Loucy (cell line): Measurements from ENCODE around the gene ZNF598.

Source experiments
- H2AFZ ChIP-seq: fragments of 200-600 bp; sonication (generic); 2 replicates; pipeline ENCODE4 v1.6.0; 2016; ENCODE audit warnings: antibody characterized with exemption, mild to moderate bottlenecking, low read length, moderate library complexity
- H3F3A ChIP-seq: fragments of 200-600 bp; 2 replicates; pipeline ENCODE4 v1.6.0; 2016; ENCODE audit warnings: antibody characterized with exemption, low read depth, mild to moderate bottlenecking
- H3K27me3 ChIP-seq: fragments of 200-600 bp; sonication (generic); 2 replicates; pipeline ENCODE4 v1.6.1; 2014; ENCODE audit warnings: low read length, mild to moderate bottlenecking; ENCODE audit not compliant: insufficient read depth, poor library complexity, severe bottlenecking
- H3K36me3 ChIP-seq: fragments of 200-600 bp; sonication (generic); 2 replicates; pipeline ENCODE4 v1.6.1; 2016; ENCODE audit warnings: low read length; ENCODE audit not compliant: insufficient read depth
- H3K4me1 ChIP-seq: fragments of 200-600 bp; sonication (generic); 2 replicates; pipeline ENCODE4 v1.5.1; 2014; ENCODE audit warnings: low read length, mild to moderate bottlenecking; ENCODE audit not compliant: insufficient read depth, poor library complexity, severe bottlenecking
- H3K4me2 ChIP-seq: fragments of 200-600 bp; sonication (generic); 2 replicates; pipeline ENCODE4 v1.6.0; 2014; ENCODE audit warnings: antibody characterized with exemption, low read length, low read depth, mild to moderate bottlenecking; ENCODE audit not compliant: poor library complexity, severe bottlenecking
- H3K4me3 ChIP-seq: fragments of 200-600 bp; sonication (generic); 2 replicates; pipeline ENCODE4 v1.5.1; 2014; ENCODE audit warnings: low read length, mild to moderate bottlenecking, mixed read lengths; ENCODE audit not compliant: poor library complexity, severe bottlenecking
- H3K79me2 ChIP-seq: fragments of 200-600 bp; sonication (generic); 2 replicates; pipeline ENCODE4 v1.6.1; 2014; ENCODE audit warnings: low read length; ENCODE audit not compliant: insufficient read depth
- H3K9ac ChIP-seq: fragments of 200-600 bp; sonication (generic); 2 replicates; pipeline ENCODE4 v1.6.0; 2014; ENCODE audit warnings: mild to moderate bottlenecking, low read depth, low read length, moderate library complexity; ENCODE audit not compliant: poor library complexity, severe bottlenecking
- H3K9me2 ChIP-seq: fragments of 200-600 bp; sonication (generic); replicated peaks from 2 replicates; pipeline ENCODE4 v1.6.1; 2016; ENCODE audit warnings: low read depth, low read length, mixed read lengths
- H3K9me3 ChIP-seq: fragments of 200-600 bp; sonication (generic); 2 replicates; pipeline ENCODE4 v1.6.1; 2014; ENCODE audit warnings: mild to moderate bottlenecking, antibody characterized with exemption, low read length, low read depth; ENCODE audit not compliant: insufficient read depth
- H4K20me1 ChIP-seq: fragments of 200-600 bp; sonication (generic); 2 replicates; pipeline ENCODE4 v1.6.0; 2014; ENCODE audit warnings: antibody characterized with exemption, low read length, mild to moderate bottlenecking; ENCODE audit not compliant: insufficient read depth, poor library complexity, severe bottlenecking
- EZH2phosphoT487 ChIP-seq: fragments of 200-600 bp; IDR thresholded peaks from 2 replicates; pipeline ENCODE4 v1.6.1; 2018; ENCODE audit warnings: antibody characterized with exemption, mild to moderate bottlenecking, moderate library complexity, borderline replicate concordance
- TF ChIP-seq, protein P1 (sequence below): fragments of 200-600 bp; sonication (generic); conservative IDR thresholded peaks from 2 replicates; pipeline ENCODE4 v1.5.1; 2014; ENCODE audit warnings: mild to moderate bottlenecking, antibody characterized with exemption, low read length

Gene ZNF598

DNA sequence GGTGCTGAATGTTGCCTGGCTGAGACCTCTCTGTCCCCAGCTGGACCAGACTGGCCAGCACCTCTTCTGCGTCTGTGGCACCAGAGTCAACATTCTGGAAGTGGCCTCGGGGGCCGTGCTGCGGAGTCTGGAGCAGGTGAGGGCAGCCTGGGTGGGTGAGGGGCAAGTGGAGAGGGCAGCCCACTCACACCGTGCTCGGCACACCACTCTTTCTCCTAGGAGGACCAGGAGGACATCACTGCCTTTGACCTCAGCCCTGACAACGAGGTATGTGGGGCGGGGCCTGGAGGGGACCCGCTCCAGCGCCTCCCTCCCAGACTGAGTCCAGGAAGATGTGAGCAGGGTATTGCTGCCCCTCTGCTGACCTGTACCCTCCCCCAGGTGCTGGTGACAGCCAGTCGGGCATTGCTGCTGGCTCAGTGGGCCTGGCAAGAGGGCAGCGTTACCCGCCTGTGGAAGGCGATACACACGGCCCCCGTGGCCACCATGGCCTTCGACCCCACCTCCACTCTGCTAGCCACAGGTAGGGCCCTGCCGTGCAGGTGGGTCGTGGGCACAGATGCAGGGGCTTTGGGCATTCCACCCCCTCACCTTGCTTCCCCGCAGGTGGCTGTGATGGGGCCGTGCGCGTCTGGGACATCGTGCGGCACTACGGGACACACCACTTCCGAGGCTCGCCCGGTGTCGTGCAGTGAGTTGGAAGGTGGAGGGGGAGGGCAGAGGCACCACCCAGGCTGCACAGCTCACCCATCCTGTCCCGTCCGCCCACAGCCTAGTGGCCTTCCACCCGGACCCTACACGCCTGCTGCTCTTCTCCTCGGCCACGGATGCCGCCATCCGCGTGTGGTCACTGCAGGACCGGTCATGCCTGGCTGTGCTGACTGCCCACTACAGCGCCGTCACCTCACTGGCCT, 35.2 kb downstream of the ZNF598 start:
- Histone ChIP-seq H4K20me1 (no peaks in the 10 kb centered on the region), H3K9ac (no peak overlapping the region), H3F3A (peaks cover 2% of the 10 kb centered on the region; the same call in 1 of the 2 replicates), H3K9me2 (no peaks in the 10 kb centered on the region), H3K27me3 (no peaks in the 10 kb centered on the region), H3K4me1 (no peaks in the 10 kb centered on the region), H3K4me2 (no peak overlapping the region), H3K9me3 (no peaks in the 10 kb centered on the region), H3K4me3 (no peak overlapping the region), H3K36me3 (no peaks in the 10 kb centered on the region), H3K79me2 (peaks cover 22% of the 10 kb centered on the region; the same call in 1 of the 2 replicates), H2AFZ (no peak overlapping the region)
- TF ChIP-seq, protein P1, sequence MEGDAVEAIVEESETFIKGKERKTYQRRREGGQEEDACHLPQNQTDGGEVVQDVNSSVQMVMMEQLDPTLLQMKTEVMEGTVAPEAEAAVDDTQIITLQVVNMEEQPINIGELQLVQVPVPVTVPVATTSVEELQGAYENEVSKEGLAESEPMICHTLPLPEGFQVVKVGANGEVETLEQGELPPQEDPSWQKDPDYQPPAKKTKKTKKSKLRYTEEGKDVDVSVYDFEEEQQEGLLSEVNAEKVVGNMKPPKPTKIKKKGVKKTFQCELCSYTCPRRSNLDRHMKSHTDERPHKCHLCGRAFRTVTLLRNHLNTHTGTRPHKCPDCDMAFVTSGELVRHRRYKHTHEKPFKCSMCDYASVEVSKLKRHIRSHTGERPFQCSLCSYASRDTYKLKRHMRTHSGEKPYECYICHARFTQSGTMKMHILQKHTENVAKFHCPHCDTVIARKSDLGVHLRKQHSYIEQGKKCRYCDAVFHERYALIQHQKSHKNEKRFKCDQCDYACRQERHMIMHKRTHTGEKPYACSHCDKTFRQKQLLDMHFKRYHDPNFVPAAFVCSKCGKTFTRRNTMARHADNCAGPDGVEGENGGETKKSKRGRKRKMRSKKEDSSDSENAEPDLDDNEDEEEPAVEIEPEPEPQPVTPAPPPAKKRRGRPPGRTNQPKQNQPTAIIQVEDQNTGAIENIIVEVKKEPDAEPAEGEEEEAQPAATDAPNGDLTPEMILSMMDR = no peak
- no peak for TF ChIP-seq EZH2phosphoT487

DNA sequence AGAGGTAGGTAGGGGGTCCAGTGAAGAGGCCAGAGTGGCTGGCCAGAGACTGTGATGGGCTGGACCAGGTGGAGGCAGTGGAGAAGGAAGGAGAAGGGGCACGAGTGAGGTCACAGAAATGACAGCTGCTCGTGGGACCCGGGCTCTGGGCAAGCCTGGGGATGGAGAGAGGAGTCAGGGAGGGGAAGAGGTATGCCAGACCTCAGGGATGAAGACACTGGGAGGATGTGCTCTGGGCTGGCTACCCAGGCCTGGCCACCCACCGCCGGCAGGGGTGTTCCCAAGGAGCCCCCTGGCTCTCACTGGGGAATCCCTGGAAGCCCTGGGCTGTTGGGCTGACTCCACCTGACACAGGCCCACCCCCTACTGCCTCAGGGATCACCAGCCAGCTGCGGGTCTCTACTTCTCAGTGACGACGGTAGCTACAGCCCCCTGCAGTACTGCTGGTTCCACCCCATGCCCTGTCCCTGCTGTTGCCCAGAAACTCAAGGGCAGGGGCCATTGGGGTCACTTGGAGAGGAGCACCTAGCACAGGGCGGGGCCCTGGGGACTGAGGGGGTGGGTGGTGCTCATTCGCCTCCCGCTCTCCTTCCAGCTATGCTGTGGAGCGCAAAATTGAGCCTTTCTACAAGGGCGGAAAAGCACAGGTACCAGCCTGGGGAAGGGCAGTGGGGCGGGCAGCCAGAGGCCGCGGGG, 36.0 kb downstream of the ZNF598 start:
- no peaks in the 10 kb centered on the region for H3K9me2 ChIP-seq
- H3K4me2 ChIP-seq = peak overlapping the region; percentile 75
- peaks cover 2% of the 10 kb centered on the region; the same call in 1 of the 2 replicates for H3F3A ChIP-seq
- no peak for TF ChIP-seq EZH2phosphoT487
- TF ChIP-seq, protein P1 = no peak
- no peaks in the 10 kb centered on the region for H3K4me1 ChIP-seq
- no peaks in the 10 kb centered on the region for H3K9me3 ChIP-seq
- H4K20me1 ChIP-seq = no peaks in the 10 kb centered on the region
- no peak overlapping the region for H3K4me3 ChIP-seq
- H3K9ac ChIP-seq = no peak overlapping the region
- no peaks in the 10 kb centered on the region for H3K36me3 ChIP-seq
- peaks cover 22% of the 10 kb centered on the region; the same call in 1 of the 2 replicates for H3K79me2 ChIP-seq
- H2AFZ ChIP-seq = no peak overlapping the region
- no peaks in the 10 kb centered on the region for H3K27me3 ChIP-seq

DNA sequence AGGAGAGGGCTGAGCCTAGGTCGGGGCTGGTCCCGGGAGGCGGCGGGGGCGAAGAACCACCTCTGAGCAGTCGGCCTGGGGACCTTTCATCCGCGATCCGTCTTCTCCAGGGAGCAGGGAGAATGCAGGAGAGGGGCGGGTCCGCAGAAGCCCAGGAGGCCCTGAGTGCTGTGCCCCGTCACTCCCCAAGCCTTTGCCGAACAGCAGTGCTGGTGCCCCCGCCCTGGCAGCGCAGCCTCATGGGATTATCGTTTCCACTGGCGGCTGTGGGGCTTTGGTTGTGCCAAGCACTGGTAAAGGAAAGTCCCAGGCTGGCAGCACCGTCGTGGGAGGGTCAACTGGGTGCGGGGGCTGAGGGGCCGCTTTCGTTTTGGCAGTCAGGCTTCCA, 37.1 kb downstream of the ZNF598 start:
- H3K27me3 ChIP-seq = no peaks in the 10 kb centered on the region
- H4K20me1 ChIP-seq = no peaks in the 10 kb centered on the region
- TF ChIP-seq EZH2phosphoT487 = no peak
- TF ChIP-seq, protein P1 = no peak
- peak overlapping the region; percentile 75 for H3K4me2 ChIP-seq
- peaks cover 22% of the 10 kb centered on the region; the same call in 1 of the 2 replicates for H3K79me2 ChIP-seq
- H3K4me1 ChIP-seq = no peaks in the 10 kb centered on the region
- no peaks in the 10 kb centered on the region for H3K9me2 ChIP-seq
- peaks cover 2% of the 10 kb centered on the region; the same call in 1 of the 2 replicates for H3F3A ChIP-seq
- peak overlapping the region; percentile 94 for H3K9ac ChIP-seq
- H2AFZ ChIP-seq = no peak overlapping the region
- peak overlapping the region; percentile 91 for H3K4me3 ChIP-seq
- no peaks in the 10 kb centered on the region for H3K9me3 ChIP-seq
- no peaks in the 10 kb centered on the region for H3K36me3 ChIP-seq
